Measurements from ENCODE around the gene C21orf58.
"Not testable (repeated sequence)": the region's sequence is repeated elsewhere in the genome, so short reads cannot be mapped to it uniquely, and the experiment has no call there.

The C21orf58 gene

DNA sequence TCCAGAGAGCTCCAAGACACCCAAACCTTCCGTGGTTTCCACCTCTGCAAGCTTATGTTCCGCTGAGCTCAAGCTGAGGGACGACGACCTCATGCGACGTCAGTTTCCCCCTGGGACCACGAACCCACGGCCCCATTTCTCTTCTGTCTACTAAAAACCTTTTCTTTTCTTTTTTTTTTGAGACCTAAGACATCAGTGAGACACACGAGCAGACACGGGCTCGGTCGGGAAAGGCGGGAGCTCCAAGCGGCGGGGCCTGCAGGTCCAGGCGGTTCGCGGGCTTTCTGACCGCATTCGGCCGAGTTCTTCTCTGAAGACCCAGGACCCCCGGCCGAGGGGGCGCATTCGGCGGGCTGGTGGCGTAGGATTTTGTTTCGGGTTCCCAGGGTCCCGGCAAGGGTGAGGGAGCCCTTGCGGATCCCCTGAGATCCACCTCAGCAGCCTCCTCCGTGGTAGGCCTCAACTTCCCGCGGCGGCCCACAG is 402 bp downstream of the C21orf58 start:
- DNase-seq (ENCODE audit: low read depth), result no peak

- DNase-seq (ENCODE audit: low read depth), result no peak
These were observed 1.1 kb downstream of the C21orf58 start for GRCh38 chr21:46322351-46323226.

DNA sequence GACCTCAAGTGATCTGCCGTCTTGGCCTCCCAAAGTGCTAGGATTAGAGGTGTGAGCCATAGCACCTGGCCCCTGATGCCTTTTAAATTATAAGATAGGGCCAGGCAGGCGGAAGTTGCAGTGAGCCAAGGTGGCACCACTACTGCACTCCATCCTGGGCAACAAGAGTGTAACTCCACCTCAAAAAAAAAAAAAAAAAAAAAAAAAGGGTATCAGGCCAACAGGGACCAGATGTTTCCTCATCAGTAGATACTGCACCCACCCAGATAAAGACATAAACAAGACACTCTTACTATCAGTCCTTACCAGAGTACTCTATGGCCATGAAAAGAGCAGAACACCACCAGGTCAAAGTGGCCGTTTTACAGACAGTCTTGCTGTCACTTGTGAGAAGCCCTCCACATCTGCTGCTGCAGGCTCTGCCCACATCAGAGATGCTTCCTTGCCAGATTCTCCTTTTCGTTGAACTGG is 3.3 kb downstream of the C21orf58 start:
- no peak for DNase-seq (ENCODE audit: low read depth)

DNA sequence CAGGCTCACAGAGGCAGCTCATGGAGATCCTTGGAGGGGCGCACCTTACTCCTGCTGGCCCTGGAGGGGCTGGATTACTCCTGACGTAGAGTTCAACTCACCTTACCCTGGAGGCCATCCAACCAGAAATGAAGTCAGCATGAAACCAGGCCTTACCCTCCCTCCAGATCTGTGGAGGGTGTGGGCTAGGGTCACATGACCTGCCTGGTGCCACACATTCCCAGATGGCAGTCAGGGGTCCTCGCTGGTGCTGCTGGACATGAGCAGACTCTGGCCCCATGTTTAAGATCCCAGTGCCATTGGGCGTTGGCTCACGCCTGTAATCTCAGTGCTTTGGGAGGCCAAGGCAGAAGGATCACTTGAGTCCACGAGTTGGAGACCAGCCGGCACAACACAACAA is 4.5 kb downstream of the C21orf58 start:
- DNase-seq (ENCODE audit: low read depth), result no peak

DNA sequence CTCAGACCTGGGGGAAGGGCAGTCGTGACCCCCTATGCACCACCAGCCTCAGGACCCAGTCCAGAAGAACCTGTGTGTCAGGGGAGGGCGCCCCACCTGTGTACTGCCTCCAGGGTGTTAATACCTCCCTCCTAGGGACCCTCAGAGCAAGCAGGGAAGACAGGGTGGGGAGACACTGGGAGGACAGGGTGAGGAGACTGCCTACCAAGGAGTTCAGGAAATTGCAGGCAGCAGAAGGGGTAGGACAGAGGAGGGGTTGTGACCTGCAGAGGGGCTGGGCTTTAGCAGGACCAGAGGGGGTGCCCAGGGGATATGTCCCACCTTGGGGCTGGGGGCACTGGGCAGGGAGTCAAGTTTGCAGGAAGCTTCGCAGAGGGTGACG is 5.2 kb downstream of the C21orf58 start:
- no peak for DNase-seq (ENCODE audit: low read depth)

DNA sequence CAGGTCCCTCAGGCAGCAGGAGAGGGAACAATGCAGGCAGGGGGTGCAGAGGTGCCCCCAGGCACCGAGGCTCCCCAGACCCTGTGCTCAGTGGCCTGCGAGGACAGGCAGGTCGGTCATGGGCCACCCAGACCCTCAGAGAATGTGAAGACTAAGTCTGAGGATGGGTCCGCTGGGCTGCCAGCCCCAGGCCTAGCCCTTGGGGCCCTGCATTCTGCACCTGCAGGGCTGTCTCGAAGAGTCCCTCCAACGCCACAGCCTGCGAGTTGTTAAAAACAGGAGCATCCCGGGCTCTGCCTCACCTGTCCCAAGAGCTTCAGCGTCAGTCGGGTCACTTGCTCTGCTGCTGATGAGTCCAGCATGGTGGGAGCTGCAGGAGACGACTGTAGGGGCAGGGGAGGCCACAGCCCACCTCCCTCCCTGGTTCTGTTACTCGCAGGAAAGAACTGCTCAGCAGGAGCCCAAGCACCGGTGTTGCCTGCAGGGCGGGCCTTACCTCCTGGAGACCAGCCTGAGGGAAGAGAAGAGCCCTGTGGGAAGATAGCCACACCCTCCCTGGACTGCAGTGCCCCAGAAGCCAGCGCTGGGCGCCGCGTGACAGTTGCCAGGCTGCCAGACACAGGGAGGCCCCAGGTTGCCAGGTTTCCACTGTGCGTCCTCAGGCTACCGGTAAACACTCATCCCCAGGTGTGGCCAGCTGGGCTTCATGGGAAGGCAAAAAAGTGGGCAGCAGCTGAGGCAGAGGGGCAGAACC is 5.8 kb downstream of the C21orf58 start:
- DNase-seq (ENCODE audit: low read depth), result no peak

- no peak for DNase-seq (ENCODE audit: low read depth)
These were observed 6.9 kb downstream of the C21orf58 start for GRCh38 chr21:46316708-46317324.

- DNase-seq (ENCODE audit: low read depth), result no peak
These were observed 9.1 kb downstream of the C21orf58 start for GRCh38 chr21:46314441-46315020.

DNA sequence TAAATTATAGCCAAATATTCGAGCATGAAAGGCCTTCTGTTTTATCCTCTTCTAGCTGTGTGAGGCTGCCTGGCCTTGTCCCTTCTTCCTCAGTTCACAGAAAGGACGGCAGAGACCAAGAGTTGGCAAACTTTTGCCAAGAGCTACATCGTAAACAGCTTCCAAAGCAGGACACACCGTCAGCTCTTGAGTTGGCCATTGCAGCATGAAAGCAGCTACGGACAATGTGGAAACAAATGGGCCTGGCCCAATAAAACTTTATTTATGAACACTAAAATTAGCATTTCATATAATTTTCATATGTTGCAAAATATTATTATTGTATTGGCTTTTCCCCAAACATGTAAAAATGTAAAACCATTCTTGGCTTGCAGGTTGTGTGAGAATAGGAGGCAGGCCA is 10.7 kb downstream of the C21orf58 start:
- DNase-seq (ENCODE audit: low read depth), result no peak

- no peak for DNase-seq (ENCODE audit: low read depth)
These were observed 12.1 kb downstream of the C21orf58 start for GRCh38 chr21:46311568-46311967.

- DNase-seq (ENCODE audit: low read depth), result not testable (repeated sequence)
These were observed 13.4 kb downstream of the C21orf58 start for GRCh38 chr21:46310260-46310659.

- DNase-seq (ENCODE audit: low read depth), result no peak
These were observed 15.2 kb downstream of the C21orf58 start for GRCh38 chr21:46308431-46308830.

GRCh38 chr21:46307625-46308024 is 16.0 kb downstream of the C21orf58 start:
- DNase-seq (ENCODE audit: low read depth), result no peak

DNA sequence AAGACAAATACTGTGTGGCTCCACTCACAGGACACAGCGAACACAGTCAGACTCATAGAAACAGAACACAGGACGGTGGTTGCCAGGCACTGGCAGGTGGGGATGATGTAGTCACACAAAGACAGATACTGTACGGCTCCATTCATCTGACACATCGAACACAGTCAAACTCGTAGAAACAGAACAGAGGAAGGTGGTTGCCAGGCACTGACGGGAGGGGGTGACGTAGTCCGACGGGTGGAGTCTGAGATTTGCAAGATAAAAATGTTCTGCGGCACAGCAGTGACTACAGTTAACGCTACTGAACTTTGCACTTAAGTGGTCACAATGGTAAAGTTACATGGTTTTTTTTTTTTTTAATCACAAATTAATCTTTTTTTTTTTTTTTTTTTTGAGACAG is 18.7 kb downstream of the C21orf58 start:
- DNase-seq (ENCODE audit: low read depth), result no peak

DNA sequence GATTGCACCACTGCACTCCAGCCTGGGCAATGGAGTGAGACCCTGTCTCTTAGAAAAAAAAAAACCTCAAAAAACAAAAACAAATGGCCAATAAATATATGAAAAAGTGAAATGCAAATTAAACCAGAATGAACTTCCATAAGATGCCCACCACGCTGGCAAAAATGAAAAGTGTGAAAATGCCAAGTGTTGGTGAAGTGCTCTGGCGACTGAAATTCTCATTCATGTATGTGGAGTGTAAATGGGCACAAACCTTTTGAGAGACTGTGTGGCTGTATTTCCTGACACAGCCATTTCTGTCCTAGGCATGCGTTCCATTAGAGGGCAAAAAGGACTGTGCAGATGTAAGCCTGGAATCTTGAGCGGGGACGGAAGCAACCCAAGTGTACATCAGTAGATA is 19.2 kb downstream of the C21orf58 start:
- no peak for DNase-seq (ENCODE audit: low read depth)

DNA sequence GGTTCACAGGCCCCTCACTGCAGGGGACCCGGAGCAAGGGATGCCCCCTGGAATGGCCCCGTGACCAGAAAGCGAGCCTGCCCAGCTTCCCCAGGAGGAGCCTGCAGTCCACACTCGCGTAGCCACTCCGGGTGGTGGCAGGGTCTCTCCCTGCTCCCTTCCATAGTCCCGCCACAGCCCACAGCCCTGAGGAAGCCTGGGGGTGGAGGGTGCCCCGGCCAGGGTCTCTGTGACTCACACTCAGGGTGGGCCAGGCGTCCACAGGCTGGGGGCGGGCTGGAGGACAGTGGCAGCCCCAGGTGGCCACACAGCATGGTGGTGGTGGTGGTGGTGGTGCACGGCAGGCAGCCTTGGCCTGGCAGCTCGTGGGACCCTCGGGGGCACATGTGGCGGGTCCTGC is 21.9 kb downstream of the C21orf58 start:
- DNase-seq (ENCODE audit: low read depth), result no peak

DNA sequence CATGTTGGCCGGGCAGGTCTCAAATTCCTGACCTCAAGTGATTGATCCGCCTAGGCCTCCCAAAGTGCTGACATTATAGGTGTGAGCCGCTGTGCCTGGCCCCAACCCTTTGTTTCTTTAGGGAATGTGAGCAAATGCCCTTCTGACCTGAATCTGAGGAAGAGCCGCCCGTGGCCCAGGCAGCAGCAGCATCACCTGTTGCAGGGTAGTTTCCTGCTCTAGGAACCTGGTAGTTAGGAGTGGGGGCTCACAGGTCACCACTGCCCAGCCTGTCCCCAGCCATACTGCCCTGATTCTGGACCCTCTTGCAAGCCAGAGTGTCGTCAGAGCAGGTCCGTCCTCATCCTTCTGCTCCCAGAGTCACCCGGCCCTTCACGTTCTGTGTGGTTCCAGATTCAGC is 24.5 kb downstream of the C21orf58 start:
- no peak for DNase-seq (ENCODE audit: low read depth)

DNA sequence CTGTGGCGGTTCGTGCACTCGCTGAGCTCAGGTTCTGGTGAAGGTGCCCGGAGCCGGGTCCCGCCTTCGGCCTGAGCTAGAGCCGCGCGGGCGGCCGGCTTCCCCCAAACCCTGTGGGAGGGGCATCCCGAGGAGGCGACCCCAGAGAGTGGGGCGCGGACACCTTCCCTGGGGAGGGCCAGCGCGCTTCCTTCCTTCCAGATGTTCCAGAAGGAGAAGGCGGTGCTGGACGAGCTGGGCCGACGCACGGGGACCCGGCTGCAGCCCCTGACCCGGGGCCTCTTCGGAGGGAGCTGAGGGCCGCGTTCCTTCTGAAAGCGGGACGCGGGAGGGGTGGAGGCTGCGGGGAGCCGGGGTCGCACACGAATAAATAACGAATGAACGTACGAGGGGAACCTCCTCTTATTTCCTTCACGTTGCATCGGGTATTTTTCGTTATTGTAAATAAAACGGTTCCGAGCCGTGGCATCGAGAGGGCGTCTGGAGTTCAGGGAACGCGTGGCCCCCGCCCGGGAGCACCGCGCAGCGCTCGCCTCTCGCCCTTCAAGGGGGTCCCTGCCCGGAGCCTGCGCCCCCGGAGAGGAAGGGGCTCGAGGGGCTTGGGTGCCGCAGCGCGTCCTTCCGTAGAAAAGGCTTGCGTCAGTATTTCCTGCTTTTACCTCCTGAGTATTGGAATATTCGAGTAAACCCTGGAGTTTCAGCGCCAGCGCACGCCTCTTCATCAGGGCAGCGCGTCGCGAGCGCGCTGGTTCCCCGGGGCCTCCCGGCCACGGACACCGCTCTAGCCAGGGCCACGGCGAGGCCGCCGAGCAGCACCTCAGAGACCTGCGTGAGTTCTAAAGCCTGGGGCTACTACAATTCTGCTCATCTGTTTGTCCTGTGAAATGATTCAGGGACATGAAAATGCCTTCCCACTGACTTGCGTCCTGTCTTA is 26.1 kb downstream of the C21orf58 start:
- DNase-seq (ENCODE audit: low read depth), result no peak

DNA sequence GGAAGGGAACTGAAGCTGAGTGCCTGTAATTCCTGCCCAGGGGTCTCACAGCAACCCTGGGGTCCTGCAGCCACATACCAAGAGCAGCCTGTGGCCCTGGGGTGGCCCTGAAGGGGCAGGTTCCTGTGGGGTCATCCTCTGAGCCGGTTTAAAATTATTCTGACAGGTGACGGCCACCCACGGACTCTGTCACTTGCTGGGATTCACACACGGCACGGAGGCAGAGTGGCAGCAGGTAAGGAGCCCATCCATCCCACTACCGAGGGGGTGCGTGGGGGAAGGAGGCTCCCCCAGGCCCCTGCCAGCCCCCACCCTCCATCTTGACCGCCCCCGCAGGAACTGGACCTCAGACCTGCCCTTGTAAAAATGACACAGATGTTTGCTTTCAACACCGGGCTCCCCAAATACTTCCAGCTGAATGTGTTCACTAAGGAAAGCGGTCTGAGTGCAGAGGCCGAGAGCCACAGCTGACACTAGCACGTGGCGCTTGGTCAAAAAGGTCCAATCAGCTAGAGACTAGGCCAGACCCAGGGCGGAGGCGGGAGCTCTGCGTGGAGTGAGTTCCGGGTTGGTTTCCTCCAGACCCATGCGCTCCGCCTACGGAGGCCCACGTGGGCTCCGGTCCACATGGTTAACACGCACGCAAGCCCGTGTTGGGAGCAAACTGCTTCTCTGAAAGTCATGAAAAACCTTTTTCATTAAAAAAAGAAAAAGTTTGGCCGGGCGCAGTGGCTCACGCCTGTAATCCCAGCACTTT is 27.5 kb downstream of the C21orf58 start:
- DNase-seq (ENCODE audit: low read depth), result peak; percentile 16

DNA sequence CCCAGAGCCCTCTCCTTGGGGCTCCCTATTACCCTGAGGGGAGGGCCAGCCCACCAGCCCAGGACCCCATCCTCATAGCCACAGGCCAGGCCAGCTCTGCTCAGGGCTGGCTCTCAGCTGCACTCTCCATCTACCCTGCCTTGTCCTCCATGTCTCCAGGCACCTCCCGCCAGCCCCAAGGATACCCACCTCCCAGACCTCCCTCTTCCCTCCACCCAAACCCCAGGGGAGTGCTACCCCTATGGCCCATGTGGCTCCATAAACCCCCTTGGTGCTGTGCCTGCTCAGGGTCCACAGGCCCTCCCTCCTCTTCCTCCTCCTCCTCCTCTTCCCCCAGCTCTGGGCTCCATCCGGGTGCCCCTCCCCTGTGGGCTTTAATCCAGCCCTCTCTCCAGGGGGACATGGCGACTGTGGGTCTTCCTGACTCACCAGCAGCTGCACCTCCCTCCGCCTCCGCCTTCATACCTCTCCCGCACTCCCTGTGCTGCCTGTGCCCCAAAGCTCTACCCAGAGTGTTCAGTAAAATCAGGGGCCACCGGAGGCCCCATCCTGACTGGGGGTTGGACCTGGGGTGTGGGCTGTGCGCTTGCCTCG is 28.4 kb downstream of the C21orf58 start:
- no peak for DNase-seq (ENCODE audit: low read depth)

Measured in activated gamma-delta T cell treated with anti-CD3 and anti-CD28 coated beads, Interleukin-2, amount 50 U/mL, for 16 hours (primary cell).